ENCODE data around the gene AHCTF1.

GRCh38 chr1:246798107-246798506 is 133.6 kb downstream of the AHCTF1 start:
- TF ChIP-seq POLR2AphosphoS5 (IDR thresholded peaks at IDR 0.05; ENCODE audit: low read depth) (no peak), EZH2 (IDR thresholded peaks at IDR 0.05; ENCODE audit: low read depth, unreplicated experiment) (no peak), CREB1 (CRISPR knock-in tag; IDR thresholded peaks at IDR 0.05; ENCODE audit: low read depth) (no peak), NANOG (IDR thresholded peaks at IDR 0.05; ENCODE audit: borderline replicate concordance) (no peak)
- TF ChIP-seq, protein P1, sequence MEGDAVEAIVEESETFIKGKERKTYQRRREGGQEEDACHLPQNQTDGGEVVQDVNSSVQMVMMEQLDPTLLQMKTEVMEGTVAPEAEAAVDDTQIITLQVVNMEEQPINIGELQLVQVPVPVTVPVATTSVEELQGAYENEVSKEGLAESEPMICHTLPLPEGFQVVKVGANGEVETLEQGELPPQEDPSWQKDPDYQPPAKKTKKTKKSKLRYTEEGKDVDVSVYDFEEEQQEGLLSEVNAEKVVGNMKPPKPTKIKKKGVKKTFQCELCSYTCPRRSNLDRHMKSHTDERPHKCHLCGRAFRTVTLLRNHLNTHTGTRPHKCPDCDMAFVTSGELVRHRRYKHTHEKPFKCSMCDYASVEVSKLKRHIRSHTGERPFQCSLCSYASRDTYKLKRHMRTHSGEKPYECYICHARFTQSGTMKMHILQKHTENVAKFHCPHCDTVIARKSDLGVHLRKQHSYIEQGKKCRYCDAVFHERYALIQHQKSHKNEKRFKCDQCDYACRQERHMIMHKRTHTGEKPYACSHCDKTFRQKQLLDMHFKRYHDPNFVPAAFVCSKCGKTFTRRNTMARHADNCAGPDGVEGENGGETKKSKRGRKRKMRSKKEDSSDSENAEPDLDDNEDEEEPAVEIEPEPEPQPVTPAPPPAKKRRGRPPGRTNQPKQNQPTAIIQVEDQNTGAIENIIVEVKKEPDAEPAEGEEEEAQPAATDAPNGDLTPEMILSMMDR (conservative IDR thresholded peaks at IDR 0.05; ENCODE audit: low read depth in 2 of 2), result no peak
- TF ChIP-seq, protein P2, sequence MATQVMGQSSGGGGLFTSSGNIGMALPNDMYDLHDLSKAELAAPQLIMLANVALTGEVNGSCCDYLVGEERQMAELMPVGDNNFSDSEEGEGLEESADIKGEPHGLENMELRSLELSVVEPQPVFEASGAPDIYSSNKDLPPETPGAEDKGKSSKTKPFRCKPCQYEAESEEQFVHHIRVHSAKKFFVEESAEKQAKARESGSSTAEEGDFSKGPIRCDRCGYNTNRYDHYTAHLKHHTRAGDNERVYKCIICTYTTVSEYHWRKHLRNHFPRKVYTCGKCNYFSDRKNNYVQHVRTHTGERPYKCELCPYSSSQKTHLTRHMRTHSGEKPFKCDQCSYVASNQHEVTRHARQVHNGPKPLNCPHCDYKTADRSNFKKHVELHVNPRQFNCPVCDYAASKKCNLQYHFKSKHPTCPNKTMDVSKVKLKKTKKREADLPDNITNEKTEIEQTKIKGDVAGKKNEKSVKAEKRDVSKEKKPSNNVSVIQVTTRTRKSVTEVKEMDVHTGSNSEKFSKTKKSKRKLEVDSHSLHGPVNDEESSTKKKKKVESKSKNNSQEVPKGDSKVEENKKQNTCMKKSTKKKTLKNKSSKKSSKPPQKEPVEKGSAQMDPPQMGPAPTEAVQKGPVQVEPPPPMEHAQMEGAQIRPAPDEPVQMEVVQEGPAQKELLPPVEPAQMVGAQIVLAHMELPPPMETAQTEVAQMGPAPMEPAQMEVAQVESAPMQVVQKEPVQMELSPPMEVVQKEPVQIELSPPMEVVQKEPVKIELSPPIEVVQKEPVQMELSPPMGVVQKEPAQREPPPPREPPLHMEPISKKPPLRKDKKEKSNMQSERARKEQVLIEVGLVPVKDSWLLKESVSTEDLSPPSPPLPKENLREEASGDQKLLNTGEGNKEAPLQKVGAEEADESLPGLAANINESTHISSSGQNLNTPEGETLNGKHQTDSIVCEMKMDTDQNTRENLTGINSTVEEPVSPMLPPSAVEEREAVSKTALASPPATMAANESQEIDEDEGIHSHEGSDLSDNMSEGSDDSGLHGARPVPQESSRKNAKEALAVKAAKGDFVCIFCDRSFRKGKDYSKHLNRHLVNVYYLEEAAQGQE (IDR thresholded peaks at IDR 0.05; ENCODE audit: unreplicated experiment), result no peak

All from GM23338 (cell line).